Ascending aorta (tissue), 2 donors: ENCODE results near the gene FRG2B. TPM values are rescaled to one million over a fixed set of nuclear protein-coding genes. Genes with fewer than 3 reads are reported as not detected.

Experiments used
- DNase-seq, 2 donors: peaks; one replicate each; pipeline ENCODE4 v3.0.0-alpha.2; 2019; ENCODE audit warnings: low spot score in 2 of 2
- H3K27ac ChIP-seq, 2 donors: fragments of 200-600 bp; sonication (generic); one replicate each; pipeline ENCODE4 v1.5.1; 2016 to 2017; ENCODE audit warnings: mild to moderate bottlenecking in 1 of 2
- H3K27me3 ChIP-seq: fragments of 200-600 bp; sonication (generic); one replicate; pipeline ENCODE4 v1.5.1; 2017
- H3K36me3 ChIP-seq, 2 donors: fragments of 200-600 bp; sonication (generic); one replicate each; pipeline ENCODE4 v1.5.1; 2016
- H3K4me1 ChIP-seq, 2 donors: fragments of 200-600 bp; sonication (generic); one replicate each; pipeline ENCODE4 v1.5.1; 2016 to 2017; ENCODE audit warnings: mild to moderate bottlenecking in 1 of 2
- H3K4me3 ChIP-seq, 2 donors: fragments of 200-600 bp; sonication (generic); one replicate each; pipeline ENCODE4 v1.5.1; 2016 to 2017; ENCODE audit warnings: mild to moderate bottlenecking in 1 of 2
- H3K9me3 ChIP-seq, 2 donors: fragments of 200-600 bp; sonication (generic); one replicate each; pipeline ENCODE4 v1.5.1; 2016
- intact Hi-C: fragments of 100-400 bp; cut with DNase I; formaldehyde crosslinking; loops from one replicate; pipeline ENCODE4 v1.15.1; 2023
- total RNA-seq: library from RNA; depleted of rRNA; stranded (reverse); fragments of >200 nt; gene quantifications from one replicate; pipeline ENCODE4 v1.1.0, GENCODE V29; 2016
- TF ChIP-seq, protein P1 (sequence below), 3 experiments: fragments of 200-600 bp in 2 of 3; fragments of 450-650 bp in 1 of 3; sonication (generic) in 2 of 3; IDR thresholded peaks; one replicate each; pipeline ENCODE4 v1.5.1; 2016 to 2019; ENCODE audit warnings: antibody characterized with exemption in 3 of 3, mild to moderate bottlenecking in 1 of 3, moderate library complexity in 1 of 3

Gene FRG2B
- total RNA-seq, 1 donor from 2014 or later = not detected

DNA sequence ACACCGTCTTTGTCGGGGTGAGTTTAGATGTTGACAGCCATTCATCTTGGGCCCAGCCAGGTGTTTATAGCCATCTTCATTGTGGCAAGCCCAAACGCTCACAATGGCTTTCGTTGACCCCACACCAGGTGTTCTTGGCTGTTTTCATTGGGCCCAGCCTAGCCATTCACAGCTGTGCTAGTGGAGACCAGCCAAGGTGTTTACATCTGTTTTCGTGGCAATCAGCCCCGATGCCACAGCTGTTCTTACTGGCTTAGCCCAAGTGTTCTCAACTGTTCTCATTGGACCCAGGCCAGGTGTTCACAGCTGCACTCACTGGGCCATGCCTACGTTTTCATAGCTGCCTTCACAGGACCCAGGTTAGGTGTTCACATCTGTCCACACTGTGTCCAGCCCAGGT, 7.7 kb downstream of the FRG2B start:
- no peaks in the 10 kb centered on the region for H3K4me1 ChIP-seq
- TF ChIP-seq, protein P1, sequence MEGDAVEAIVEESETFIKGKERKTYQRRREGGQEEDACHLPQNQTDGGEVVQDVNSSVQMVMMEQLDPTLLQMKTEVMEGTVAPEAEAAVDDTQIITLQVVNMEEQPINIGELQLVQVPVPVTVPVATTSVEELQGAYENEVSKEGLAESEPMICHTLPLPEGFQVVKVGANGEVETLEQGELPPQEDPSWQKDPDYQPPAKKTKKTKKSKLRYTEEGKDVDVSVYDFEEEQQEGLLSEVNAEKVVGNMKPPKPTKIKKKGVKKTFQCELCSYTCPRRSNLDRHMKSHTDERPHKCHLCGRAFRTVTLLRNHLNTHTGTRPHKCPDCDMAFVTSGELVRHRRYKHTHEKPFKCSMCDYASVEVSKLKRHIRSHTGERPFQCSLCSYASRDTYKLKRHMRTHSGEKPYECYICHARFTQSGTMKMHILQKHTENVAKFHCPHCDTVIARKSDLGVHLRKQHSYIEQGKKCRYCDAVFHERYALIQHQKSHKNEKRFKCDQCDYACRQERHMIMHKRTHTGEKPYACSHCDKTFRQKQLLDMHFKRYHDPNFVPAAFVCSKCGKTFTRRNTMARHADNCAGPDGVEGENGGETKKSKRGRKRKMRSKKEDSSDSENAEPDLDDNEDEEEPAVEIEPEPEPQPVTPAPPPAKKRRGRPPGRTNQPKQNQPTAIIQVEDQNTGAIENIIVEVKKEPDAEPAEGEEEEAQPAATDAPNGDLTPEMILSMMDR (IDR thresholded peaks at IDR 0.05) = no peak
- intact Hi-C loops = no loop called here

DNA sequence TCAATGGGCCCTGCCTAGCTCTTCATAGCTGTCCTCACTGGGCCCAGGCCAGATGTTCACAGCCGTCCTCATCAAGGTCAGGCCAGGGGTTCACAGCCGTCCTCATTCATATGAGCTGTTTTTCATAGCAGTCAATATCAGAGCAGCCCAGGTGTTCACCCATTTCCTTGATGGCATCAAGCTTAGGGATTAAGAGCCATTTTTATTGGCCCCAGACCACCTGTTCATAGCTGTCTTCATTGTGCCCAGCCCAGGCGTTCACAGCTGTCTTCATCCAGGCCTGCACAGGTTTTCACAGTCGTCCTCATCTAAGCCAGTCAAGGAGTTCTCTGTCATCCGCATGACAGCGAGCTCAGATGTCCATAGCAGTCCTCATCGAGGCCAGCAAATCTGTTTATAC, 9.4 kb downstream of the FRG2B start:
- Histone ChIP-seq H3K27ac (no peak overlapping the region), H3K27me3 (no peaks in the 10 kb centered on the region), H3K9me3 (no peaks in the 10 kb centered on the region), H3K4me1 (no peaks in the 10 kb centered on the region), H3K4me3 (no peak overlapping the region), H3K36me3 (no peaks in the 10 kb centered on the region)
- TF ChIP-seq, protein P1 (IDR thresholded peaks at IDR 0.05) = no peak
- DNase-seq = no peak
- intact Hi-C loops = no loop called here

More for the DNA sequence above, 7.7 kb downstream of the FRG2B start:
- Histone ChIP-seq H3K36me3 (no peaks in the 10 kb centered on the region), H3K27ac (no peak overlapping the region), H3K9me3 (no peaks in the 10 kb centered on the region), H3K4me3 (no peak overlapping the region), H3K27me3 (no peaks in the 10 kb centered on the region)
- DNase-seq = no peak

DNA sequence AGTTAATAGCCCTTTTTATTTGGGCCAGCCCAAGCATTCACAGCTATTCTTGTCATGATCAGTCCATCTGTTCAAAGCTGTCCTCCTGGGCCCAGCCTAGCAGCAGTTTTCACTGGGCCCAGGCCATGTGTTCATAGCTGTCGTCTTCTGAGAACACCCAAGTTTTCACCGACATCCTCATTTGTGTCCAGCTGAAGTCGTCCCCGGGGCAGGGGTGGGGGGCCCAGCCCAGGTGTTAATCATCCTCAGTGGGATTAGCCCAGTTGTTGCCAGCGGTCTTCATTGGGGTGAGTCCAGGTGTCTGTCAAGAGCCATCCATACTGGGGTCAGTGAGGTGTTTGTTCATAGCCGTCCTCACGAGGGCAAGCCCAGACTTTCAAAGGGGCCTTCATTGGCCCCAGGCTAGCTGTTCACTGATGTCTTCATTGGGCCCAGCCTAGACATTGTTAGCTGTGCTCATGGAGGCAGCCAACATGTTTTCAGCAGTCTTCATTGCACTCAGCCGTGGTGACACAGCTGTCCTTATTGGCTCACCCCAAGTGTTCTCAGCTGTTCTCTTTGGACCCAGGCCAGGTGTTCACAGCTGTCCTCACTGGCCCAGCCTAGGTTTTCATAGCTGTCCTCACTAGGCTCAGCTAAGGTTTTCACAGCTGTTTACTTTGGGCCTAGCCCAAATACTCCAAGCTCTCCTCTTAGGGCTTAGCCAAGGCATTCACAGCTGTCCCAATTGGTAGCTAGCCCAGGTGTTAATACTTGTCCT, 10.0 kb downstream of the FRG2B start:
- TF ChIP-seq, protein P1 (IDR thresholded peaks at IDR 0.05) = no peak
- H3K36me3 ChIP-seq = no peaks in the 10 kb centered on the region
- DNase-seq = no peak
- no peaks in the 10 kb centered on the region for H3K27me3 ChIP-seq
- no peaks in the 10 kb centered on the region for H3K4me1 ChIP-seq
- no peaks in the 10 kb centered on the region for H3K9me3 ChIP-seq
- intact Hi-C loops = no loop called here
- H3K4me3 ChIP-seq = no peak overlapping the region
- no peak overlapping the region for H3K27ac ChIP-seq

DNA sequence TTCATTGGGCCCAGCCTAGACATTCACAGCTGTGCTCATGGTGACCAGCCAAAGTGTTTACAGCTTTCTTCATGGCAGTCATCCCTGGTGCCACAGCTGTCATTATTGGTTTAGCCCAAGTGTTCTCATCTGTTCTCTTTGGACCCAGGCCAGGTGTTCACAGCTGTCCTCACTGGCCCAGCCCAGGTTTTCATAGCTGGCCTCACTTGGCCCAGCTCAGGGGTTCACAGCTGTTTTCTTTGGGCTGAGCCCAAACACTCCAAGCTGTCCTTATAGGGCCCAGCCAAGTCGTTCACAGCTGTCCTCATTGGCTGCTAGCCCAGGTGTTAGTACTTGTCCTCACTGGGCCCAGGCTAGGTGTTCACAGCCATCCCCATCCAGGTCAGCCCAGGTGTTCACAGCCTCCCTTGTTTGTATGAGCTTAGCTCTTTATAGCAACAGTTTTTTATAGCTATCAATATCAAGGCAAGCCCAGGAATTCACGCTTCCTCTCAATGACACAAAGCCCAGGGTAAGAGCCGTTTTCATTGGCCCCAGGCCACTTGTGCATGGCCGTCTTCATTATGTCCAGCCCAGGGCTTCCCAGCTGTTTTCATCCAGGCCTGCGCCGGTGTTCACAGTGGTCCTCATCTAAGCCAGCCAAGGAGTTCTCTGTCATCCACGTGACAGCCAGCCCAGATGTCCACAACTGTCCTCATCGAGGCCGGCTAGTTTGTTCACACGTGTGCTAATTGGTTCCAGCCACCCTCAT, 11.6 kb downstream of the FRG2B start:
- H3K4me3 ChIP-seq = no peak overlapping the region
- no peaks in the 10 kb centered on the region for H3K9me3 ChIP-seq
- no peaks in the 10 kb centered on the region for H3K27me3 ChIP-seq
- H3K36me3 ChIP-seq = no peaks in the 10 kb centered on the region
- intact Hi-C loops = no loop called here
- TF ChIP-seq, protein P1 (IDR thresholded peaks at IDR 0.05) = no peak
- DNase-seq = no peak
- H3K4me1 ChIP-seq = no peaks in the 10 kb centered on the region
- H3K27ac ChIP-seq = no peak overlapping the region

DNA sequence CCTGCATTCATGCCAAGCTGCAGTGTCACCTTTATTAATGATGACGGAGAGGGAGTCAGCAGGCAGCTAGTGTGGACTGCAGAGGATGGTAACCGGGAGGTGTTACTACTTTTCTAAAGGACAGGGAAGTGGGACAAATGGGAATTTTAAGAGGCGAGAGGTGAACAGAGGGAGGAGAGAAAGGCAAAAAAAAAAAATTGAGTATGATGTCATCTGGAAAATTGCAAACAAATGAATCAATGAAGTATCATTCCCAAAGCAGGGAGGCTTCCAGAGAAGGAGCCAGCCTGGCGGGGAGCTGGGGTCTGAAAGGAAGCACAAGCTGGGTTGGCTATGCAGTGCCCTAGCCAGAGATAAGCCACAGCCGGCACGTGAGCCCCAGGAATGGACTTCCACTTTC, 12.9 kb downstream of the FRG2B start:
- TF ChIP-seq, protein P1 (IDR thresholded peaks at IDR 0.05) = no peak
- Histone ChIP-seq H3K9me3 (no peaks in the 10 kb centered on the region), H3K4me3 (no peak overlapping the region), H3K36me3 (no peaks in the 10 kb centered on the region), H3K27me3 (no peaks in the 10 kb centered on the region), H3K27ac (no peak overlapping the region), H3K4me1 (no peaks in the 10 kb centered on the region)
- intact Hi-C loops = no loop called here
- DNase-seq = no peak
